ENCODE results near the gene OSTF1. TPM values are rescaled to one million over a fixed set of nuclear protein-coding genes. Genes with fewer than 3 reads are reported as not detected.

OSTF1 gene
- total RNA-seq, 3 donors from 2014 or later: 26.9 to 38.9 (median 36.4) TPM

GRCh38 chr9:75086541-75087288, 1.6 kb upstream of the OSTF1 start:
- no peaks in the 10 kb centered on the region for H3K27me3 ChIP-seq
- H3K27ac ChIP-seq: peak overlapping the region; percentile 75 to 98
- no peaks in the 10 kb centered on the region for H3K36me3 ChIP-seq
- TF ChIP-seq CTCF (IDR thresholded peaks at IDR 0.05): no peak
- no peak for TF ChIP-seq POLR2A (IDR thresholded peaks at IDR 0.05)
- TF ChIP-seq POLR2AphosphoS5 (IDR thresholded peaks at IDR 0.05): no peak
- H3K9me3 ChIP-seq: no peaks in the 10 kb centered on the region
- DNase-seq (ENCODE audit: low spot score in 2 of 2): no peak
- intact Hi-C loops (cut with DNase I; ENCODE audit: low total_unique reads): no loop called here
- peak overlapping the region; percentile 72 to 95 (median 94) for H3K4me3 ChIP-seq
- H3K4me1 ChIP-seq: peaks cover 0 to 18% of the 10 kb centered on the region in 2 donors

GRCh38 chr9:75087289-75087823, 958 bp upstream of the OSTF1 start:
- Histone ChIP-seq H3K4me1 (peaks cover 0 to 18% of the 10 kb centered on the region in 2 donors), H3K4me3 (peak overlapping the region; percentile 72 to 95 (median 94)), H3K36me3 (no peaks in the 10 kb centered on the region), H3K9me3 (no peaks in the 10 kb centered on the region), H3K27ac (peak overlapping the region; percentile 93 to 98), H3K27me3 (no peaks in the 10 kb centered on the region)
- DNase-seq (ENCODE audit: low spot score in 2 of 2): peak in 1 of 2 donors; percentile 49
- intact Hi-C loops (cut with DNase I; ENCODE audit: low total_unique reads): no loop called here
- TF ChIP-seq CTCF (IDR thresholded peaks at IDR 0.05) (no peak), POLR2A (IDR thresholded peaks at IDR 0.05) (no peak), POLR2AphosphoS5 (IDR thresholded peaks at IDR 0.05) (no peak)

GRCh38 chr9:75088646-75089372, 495 bp downstream of the OSTF1 start:
- TF ChIP-seq POLR2AphosphoS5 (IDR thresholded peaks at IDR 0.05): peak; percentile 1 to 60 (median 35)
- TF ChIP-seq CTCF (IDR thresholded peaks at IDR 0.05): peak in 2 of 3 donors; percentile 52 to 53
- no peak for TF ChIP-seq POLR2A (IDR thresholded peaks at IDR 0.05)
- Histone ChIP-seq H3K4me3 (peak overlapping the region; percentile 72 to 95 (median 94)), H3K27me3 (no peaks in the 10 kb centered on the region), H3K9me3 (no peaks in the 10 kb centered on the region), H3K27ac (peak overlapping the region; percentile 93 to 98), H3K36me3 (no peaks in the 10 kb centered on the region), H3K4me1 (peaks cover 0 to 14% of the 10 kb centered on the region in 2 donors)
- peak; percentile 36 to 75 for DNase-seq (ENCODE audit: low spot score in 2 of 2)
- intact Hi-C loops (cut with DNase I; ENCODE audit: low total_unique reads): no loop called here

- Histone ChIP-seq H3K36me3 (no peaks in the 10 kb centered on the region), H3K27ac (peak overlapping the region; percentile 93 to 98), H3K27me3 (no peaks in the 10 kb centered on the region), H3K4me3 (peak overlapping the region; percentile 72 to 95 (median 94)), H3K4me1 (peaks cover 0 to 10% of the 10 kb centered on the region in 2 donors), H3K9me3 (no peaks in the 10 kb centered on the region)
- no peak for DNase-seq (ENCODE audit: low spot score in 2 of 2)
- intact Hi-C loops (cut with DNase I; ENCODE audit: low total_unique reads): no loop called here
- TF ChIP-seq CTCF (IDR thresholded peaks at IDR 0.05) (no peak), POLR2AphosphoS5 (IDR thresholded peaks at IDR 0.05) (no peak), POLR2A (IDR thresholded peaks at IDR 0.05) (no peak)
Observed at GRCh38 chr9:75089373-75089766, 1.1 kb downstream of the OSTF1 start.

Measured in breast epithelium (tissue), 4 donors.